DMS114 treated with DMSO at 0.1 percent for 48 hours (cell line): ENCODE measurements around the gene SLC2A11.
A peak's percentile ranks its signal among the peaks of the same experiment; 100 is the strongest.
"Not testable (repeated sequence)": the region's sequence is repeated elsewhere in the genome, so short reads cannot be mapped to it uniquely, and the experiment has no call there.

Experiments
- DNase-seq: peaks from one replicate; lab custom pipeline; 2025; ENCODE audit not compliant: unreplicated experiment; lab: John Stamatoyannopoulos, UW

Gene SLC2A11

DNA sequence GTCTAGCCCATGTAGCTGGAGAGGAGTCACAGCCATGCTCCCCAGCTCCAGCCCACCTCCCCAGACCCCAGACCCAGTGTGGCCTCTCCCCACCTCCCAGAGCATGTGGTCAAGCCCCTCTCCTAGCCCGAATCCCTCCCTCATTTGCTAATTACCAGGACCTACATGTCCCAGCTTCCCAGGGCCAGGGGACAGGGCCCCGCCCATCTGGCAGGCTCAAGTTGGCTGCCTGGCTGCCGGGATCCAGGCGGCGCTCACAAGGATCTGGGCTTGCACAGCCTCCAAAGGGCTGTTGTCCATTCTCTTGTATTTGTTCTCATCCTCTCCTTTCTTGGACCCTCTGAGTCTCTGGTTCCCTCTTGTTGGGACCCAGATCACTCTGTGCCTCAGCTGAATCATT, 31.9 kb downstream of the SLC2A11 start:
- no peak for DNase-seq

DNA sequence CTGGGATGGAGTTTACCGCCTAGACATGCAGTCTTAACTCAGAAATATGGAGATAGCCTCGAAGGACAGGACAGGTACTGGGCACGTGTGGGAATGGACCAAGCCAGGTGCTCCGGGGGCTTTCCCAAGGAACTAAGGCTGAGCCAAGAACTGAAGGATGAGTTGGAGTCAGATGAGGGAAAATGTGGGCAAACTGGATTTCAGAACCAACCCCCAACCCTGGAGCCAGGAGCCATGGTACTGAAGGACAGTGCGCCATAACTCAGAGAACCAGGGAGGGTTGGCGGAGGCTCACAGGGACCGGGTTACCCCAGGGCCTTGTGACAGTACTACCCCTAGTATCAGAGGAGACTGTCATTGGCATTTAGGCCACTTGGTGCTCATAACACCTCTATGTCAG, 34.1 kb downstream of the SLC2A11 start:
- no peak for DNase-seq

DNA sequence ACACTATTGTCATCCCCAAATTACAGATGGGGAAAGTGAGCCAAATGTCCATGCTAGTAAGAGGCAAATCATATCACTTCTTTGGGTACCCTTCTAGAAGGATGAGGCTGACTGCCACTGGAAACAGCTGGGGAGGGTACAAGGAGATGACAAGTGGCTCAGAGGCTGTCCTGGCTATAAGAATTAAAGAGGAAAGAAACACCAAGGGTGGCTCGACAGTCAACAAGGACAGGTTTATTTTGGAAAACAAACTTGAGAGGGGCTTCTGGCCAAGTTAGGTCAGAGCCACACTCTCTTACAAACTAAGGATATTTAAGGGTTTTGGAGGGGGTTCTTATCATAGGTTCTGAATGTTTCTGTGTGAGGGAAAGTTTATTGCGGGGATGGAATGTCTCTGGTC, 34.5 kb downstream of the SLC2A11 start:
- no peak for DNase-seq

DNA sequence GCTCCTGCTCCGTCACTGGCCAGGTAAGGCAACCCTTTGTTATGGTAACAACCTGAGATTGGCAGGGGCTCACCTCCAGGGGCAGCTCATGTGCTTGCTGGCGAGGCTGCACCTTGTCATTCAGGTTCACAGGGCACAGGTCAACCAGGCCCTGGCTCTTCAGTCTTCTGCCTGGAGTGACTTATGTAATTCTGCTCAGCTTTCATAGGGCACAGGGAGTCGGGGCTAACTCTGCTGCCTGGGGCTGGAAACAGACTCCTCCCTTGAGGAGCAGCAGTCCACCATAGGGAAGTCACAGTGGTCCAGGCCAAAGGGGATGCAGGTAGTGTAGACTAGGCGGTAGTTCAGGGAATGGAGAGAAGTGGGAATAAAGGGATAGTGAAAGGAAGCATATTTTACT, 35.0 kb downstream of the SLC2A11 start:
- DNase-seq, result no peak

DNA sequence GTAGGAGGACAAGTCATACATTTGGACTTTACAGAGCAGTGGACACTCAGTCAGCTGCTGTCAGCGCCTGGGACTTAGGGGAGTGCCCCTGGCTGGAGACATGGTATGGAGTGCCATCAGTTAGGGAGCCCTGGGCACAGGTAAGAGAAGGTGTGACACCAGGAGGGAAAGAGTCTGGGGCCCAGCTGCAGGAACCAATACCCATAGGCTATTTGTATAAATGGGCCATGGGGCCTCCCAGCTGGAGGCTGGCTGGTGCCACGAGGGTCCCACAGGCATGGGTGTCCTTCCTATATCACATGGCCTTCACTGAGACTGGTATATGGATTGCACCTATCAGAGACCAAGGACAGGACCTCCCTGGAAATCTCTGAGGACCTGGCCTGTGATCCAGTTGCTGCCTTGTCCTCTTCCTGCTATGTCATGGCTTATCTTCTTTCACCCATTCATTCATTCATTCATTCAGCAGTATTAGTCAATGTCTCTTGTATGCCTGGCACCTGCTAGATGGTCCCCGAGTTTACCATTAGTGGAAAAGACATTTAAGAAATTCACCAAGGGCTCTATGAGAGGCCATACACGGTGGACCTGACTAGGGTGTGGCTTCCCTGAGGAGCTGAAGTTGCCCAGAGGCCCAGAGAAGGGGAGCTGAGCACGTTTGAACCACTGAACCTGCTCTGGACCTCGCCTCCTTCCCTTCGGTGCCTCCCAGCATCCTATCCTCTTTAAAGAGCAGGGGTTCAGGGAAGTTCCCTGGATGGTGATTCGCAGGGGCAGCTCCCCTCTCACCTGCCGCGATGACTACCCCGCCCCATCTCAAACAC, 35.7 kb downstream of the SLC2A11 start:
- no peak for DNase-seq

DNA sequence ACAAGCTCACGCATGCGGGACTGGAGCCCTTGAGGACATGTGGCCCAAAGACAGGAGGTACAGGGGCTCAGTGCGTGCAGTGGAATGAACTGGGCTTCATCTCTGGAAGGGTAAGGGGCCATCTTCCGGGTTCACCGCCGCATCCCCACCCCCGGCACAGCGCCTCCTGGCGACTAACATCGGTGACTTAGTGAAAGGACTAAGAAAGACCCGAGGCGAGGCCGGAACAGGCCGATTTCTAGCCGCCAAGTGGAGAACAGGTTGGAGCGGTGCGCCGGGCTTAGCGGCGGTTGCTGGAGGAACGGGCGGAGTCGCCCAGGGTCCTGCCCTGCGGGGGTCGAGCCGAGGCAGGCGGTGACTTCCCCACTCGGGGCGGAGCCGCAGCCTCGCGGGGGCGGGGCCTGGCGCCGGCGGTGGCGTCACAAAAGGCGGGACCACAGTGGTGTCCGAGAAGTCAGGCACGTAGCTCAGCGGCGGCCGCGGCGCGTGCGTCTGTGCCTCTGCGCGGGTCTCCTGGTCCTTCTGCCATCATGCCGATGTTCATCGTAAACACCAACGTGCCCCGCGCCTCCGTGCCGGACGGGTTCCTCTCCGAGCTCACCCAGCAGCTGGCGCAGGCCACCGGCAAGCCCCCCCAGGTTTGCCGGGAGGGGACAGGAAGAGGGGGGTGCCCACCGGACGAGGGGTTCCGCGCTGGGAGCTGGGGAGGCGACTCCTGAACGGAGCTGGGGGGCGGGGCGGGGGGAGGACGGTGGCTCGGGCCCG, 36.5 kb downstream of the SLC2A11 start, which contains the start of gene MIF:
Gene MIF (plus strand): TSS at position 439 of the 765 bp plus-strand sequence. CDS start 92 bp downstream, at position 531.
- peak; percentile 67 for DNase-seq

DNA sequence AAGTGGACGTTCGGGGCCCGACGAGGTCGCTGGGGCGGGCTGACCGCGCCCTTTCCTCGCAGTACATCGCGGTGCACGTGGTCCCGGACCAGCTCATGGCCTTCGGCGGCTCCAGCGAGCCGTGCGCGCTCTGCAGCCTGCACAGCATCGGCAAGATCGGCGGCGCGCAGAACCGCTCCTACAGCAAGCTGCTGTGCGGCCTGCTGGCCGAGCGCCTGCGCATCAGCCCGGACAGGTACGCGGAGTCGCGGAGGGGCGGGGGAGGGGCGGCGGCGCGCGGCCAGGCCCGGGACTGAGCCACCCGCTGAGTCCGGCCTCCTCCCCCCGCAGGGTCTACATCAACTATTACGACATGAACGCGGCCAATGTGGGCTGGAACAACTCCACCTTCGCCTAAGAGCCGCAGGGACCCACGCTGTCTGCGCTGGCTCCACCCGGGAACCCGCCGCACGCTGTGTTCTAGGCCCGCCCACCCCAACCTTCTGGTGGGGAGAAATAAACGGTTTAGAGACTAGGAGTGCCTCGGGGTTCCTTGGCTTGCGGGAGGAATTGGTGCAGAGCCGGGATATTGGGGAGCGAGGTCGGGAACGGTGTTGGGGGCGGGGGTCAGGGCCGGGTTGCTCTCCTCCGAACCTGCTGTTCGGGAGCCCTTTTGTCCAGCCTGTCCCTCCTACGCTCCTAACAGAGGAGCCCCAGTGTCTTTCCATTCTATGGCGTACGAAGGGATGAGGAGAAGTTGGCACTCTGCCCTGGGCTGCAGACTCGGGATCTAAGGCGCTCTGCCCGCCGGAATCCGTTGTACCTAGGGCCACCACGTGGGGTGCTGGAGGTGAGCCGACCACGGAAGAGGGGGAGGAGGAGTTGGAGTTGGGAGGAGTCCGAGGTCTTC, 37.3 kb downstream of the SLC2A11 start:
- DNase-seq, result peak; percentile 30

DNA sequence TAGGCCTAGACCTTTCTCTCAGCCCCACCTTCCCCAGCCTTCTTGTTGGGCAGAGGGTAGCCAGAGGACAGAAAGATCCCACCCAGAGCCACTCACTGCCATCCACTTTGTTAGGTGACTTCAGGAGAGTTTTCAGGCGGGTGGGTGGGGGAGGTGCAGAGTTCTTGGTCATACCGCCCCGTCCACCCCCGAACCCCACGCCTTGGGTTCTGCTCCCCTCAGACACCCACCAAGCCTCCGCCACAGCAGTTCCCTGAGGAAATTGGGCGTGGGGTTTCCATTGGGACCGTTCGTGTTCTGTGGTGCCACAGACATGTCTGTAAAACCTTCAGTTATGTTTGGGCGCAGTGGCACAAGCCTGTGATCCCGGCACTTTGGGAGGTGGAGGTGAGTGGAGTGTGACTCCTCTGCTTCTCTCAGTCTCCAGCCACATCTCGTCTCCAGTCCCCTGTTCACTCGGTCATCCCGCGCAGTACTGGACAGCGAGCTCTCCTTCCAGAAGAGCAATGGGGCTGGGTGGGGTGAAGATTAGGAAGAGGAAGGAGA, 38.0 kb downstream of the SLC2A11 start:
- no peak for DNase-seq

DNA sequence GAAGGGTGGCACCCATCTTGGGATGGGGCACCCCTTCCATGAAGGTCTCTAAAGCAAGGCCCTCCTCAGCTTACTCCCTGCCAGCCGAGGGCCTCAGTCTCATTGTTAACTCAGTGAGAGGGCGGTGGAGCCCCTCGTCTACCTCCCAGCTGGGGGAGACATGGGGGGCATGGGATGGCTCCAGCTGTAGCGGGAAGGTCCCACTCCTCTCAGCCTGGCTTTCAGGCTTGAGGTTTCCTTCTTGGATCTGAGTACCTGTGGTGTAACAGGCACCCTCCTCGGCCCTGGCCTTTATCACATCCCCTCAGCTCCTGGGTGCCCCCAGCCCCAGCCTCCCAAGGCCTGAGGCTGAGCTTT, 38.5 kb downstream of the SLC2A11 start:
- DNase-seq, result no peak

DNA sequence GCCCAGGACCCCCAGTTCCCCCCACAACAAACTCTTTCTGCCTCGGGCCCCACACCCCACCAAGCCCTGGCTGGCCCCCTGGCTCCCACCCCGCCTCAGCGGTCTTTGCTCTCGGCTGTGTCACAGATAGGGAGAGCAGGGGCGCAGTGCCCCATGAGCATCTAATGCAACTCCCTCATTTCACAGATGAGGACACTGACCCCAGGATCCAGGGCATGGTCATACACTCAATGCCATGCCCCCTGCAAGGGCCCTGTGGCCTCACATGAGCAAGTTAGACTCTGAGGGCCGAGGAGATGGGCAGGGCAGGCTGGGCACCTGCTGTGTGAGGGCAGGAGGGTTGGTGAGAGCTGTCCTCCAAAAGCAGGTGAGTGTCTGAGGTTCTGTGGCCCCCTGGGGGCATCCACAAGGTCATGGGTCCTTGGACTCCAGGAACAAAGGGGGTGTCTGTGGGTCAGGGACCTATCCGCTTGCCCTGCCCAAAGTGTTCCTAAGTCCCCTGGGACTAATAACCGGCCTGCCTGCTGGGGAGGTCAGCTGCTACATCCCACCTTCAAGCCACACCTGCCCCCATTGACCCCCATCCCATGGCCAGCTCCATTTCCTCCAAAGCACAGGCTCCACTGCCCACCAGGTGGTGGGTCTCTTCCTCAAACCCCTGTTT, 39.0 kb downstream of the SLC2A11 start:
- DNase-seq, result no peak

DNA sequence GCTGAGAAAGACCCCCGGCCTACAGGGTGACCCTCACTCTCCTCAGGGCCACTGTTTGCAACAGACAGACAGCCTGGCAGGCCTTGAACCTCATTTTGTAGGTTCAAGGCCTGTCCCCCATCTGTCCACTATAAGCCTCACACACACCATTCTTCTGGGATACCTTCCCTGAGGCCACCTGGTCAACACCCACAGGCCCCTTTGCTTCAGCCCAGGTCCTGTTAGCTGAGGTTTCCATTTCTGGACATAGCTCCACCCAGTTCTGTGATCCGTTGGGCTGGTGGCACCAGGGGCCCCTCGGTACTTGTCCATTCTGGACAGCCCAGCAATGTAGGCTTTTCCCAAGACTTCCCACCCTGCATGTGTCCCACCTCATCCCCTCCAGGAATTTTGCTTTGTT, 39.6 kb downstream of the SLC2A11 start:
- DNase-seq, result no peak

DNA sequence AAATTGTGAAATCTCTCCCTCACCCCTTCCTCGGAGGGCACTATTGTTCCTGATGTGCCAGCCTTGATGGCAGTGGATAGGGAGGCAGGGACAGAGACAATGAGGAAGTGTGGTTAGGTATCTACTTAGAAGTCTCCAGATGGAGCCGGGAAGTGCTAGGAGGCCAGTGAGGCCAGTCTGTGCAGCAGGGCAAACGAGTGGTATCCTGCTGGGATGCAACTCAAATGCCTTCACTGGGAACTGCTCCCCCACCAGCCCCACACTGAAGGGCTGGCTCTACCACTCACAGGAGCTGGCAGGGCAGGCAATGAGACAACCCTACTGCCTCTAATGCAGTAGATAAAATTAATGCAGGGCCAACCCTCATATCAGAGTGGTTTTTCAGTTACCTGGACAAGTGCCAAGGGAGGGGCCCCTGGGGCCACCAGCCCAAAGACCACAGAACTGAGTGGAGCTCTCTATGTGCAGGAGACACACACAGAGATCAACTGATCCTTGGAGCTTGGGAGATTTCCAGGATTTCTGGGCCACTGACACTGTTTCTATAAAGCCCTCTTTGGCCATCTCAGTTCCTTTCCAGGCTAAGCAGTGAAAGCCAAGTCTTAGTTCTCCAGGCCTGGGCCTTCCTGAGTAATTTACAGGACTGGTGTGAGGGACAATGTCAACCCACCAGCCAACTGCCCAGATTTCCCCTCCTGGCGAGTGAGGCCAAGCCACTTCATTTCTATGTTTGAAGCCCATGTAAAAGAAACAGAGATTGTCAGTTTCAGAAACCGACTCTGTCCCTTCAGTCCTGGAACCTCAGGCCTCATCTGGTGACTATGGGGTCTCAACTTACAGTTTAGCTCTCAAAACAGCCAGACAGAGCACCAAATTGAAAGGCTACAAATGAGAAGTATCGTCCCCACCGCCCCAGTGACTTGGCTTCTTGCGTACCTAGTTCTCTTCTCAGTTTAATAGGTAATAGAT, 40.6 kb downstream of the SLC2A11 start:
- DNase-seq, result no peak

DNA sequence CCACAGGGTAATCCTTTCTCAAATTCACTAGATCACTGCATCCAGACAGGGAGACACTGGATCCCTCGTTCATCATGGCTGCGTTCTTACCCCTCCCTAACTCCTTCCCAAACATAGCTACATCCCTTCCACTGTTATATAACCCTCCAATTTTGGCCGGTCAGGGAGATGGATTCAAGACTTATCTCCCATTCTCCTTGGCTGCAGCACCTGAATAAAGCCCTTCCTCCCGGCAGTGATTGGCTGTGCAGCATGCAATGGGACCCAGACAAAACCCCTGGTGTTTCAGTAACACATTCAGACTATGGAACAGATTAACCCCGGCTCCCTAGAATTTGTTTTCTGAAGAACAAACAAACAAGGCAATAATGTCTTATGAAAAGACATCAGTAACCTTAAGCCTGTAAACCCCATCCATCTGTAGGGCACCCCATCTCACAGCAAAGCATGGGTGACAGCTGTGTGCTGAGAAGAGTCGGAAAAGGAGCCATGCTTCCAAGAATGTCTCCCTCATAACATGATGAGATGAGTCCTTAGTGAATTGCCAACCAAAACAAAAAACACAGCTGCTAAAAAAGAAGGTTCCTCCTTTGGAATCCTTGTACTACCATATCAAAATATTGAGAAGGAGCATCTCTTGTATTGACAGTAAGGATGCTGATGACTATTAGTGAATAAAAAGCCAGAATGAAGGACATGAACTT, 41.5 kb downstream of the SLC2A11 start:
- DNase-seq, result no peak

DNA sequence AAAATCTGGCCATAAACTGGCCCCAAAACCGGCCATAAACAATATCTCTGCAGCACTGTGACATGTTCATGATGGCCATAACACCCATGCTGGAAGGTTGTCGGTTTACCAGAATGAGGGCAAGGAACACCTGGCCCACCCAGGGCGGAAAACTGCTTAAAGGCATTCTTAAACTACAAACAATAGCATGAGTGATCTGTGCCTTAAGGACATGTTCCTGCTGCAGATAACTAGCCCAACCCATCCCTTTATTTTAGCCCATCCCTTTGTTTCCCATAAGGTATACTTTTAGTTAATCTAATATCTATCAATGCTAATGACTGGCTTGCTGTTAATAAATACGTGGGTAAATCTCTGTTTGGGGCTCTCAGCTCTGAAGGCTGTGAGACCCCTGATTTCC, 42.6 kb downstream of the SLC2A11 start:
- DNase-seq, result not testable (repeated sequence)

DNA sequence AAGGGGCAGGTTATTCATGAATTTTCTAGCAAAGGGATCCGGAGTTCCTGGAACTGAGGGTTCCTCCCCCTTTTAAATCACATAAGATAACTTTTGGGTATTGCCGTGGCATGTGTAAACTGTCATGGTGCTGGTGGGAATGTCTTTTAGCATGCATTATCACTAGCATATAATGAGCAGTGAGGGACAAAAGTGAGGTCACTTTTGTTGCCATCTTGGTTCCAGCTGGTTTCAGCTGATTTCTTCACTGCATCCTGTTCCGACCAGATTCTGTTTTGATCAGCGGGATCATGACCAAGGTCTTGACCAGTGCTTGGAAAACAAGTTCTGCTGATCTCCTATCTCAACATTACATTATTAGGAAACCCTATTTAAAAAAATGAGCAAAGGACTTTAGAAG, 43.9 kb downstream of the SLC2A11 start:
- DNase-seq, result no peak

DNA sequence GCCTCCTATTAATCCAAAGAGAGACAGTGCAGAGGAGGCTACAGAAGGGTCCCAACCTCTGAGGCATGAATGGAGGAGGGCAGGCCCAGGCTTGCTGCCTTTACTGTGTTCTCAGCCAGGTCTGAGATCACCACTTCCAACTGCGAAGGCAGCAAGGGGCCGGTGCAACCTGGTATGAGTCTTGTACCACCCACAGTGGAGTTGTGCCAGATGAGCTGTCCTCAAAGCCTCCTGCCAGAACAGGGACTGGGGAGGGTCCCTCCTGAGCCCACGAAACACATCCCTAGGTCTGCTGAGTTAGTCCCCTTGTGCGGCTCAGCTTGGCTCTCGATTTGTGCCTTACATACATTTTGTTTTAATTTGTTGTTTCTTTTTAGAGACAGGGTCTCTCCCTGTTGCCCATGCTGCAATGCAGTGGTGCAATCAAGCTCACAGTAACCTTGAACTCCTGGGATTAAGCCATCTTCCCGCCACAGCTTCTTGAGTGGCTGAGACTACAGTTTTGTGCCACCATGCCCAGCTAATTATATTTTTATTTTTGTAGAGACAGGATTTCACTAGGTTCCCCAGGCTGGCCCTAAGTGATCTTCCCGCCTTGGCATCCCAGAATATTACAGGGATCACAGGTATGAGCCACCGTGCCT, 45.8 kb downstream of the SLC2A11 start:
- DNase-seq, result no peak

DNA sequence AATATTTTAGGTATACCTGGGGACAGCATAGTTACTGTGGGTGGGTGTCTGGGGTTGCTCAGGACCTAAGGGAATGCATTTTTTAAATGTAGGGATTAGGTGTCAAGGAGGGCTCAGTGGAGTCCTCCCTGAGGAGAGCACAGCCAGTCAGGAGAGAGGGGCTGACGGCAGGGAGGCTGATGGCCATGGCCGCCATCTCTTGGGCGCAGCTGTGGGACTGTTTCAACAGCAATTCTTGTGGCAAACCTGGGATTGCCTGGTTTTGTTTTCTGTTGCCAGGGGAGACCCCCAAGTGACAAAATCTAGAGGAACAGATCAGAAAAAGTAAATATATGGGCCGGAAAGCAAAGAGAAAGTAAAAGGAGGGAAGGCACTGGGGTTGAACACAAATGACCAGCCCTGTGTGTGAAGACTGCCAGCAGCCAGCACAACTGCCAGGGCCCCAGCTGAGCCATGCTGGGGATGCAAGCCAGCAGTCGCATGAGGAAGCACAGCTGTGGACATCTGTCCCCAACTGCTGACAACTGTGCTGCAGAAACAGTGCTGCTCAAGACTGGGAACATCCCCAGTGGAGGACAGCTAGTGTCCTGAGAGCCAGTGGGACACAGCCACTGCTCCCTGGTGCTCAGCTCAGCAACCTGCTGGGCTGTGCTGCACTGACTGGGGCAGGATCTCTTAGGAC, 47.0 kb downstream of the SLC2A11 start:
- no peak for DNase-seq

DNA sequence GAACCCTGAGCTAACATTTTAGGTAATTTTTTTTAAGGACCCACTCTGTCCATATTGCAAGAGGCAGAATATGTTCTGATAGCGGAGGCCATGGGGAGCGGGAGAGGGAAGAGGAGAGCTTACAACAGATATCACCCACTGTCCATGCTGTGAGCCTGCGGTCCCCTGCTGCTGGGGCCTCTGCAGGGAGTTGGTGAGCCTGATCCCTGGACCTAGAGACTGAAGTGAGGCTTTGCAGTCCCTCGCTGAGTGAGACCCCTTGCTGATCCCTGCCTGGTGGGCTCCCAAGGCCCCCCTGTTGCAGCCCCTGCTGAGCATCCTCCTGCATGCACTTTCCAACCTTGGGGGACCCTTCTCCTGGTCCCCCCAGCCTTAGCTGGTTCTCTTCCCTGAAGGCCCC, 49.0 kb downstream of the SLC2A11 start:
- DNase-seq, result no peak
